GM12874 (cell line): ENCODE results near the gene NT5C3A.

Experiments used
- TF ChIP-seq, protein P1 (sequence below): IDR thresholded peaks from 2 replicates; pipeline ENCODE4 v1.5.1; 2011; ENCODE audit warnings: low read depth, mild to moderate bottlenecking, control low read depth, low read length, moderate library complexity; ENCODE audit not compliant: insufficient read depth

The NT5C3A gene

GRCh38 chr7:33070831-33071230, 8.3 kb upstream of the NT5C3A start:
- TF ChIP-seq, protein P1, sequence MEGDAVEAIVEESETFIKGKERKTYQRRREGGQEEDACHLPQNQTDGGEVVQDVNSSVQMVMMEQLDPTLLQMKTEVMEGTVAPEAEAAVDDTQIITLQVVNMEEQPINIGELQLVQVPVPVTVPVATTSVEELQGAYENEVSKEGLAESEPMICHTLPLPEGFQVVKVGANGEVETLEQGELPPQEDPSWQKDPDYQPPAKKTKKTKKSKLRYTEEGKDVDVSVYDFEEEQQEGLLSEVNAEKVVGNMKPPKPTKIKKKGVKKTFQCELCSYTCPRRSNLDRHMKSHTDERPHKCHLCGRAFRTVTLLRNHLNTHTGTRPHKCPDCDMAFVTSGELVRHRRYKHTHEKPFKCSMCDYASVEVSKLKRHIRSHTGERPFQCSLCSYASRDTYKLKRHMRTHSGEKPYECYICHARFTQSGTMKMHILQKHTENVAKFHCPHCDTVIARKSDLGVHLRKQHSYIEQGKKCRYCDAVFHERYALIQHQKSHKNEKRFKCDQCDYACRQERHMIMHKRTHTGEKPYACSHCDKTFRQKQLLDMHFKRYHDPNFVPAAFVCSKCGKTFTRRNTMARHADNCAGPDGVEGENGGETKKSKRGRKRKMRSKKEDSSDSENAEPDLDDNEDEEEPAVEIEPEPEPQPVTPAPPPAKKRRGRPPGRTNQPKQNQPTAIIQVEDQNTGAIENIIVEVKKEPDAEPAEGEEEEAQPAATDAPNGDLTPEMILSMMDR, result no peak

DNA sequence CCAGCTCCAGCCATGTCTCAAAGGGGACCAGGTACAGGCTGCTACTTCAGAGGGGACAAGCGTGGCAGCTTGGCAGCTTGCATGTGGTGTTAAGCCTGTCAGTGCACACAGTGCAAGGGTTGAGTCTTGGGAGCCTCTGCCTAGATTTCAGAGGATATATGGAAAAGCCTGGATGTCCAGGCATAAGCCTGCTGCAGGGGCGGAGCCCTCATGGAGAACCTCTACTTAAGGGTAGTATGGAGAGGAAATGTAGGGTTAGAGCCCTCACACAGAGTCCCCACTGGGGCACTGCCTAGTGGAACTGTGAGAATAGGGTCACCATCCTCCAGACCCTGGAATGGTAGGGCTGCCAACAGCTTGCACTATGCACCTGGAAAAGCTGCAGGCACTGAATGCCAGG, 7.7 kb upstream of the NT5C3A start:
- TF ChIP-seq, protein P1, result no peak

DNA sequence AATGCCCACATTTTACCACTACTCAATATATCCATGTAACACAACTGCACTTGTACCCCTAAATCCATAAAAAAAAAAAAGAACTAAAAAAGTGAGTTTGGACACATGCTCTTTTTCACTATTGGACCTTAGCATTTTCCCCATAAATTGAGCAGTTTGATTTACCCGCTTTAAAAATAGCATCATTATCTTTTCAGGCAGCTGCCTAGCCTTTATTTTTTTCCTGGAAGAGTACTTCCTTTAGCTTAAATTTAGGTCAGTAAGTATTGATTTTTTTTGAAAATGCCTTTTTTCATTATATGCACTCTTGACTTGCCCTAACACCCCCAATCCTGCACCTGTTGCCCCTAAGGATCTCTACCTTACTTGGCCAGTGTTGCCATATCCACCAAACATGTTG, 5.3 kb upstream of the NT5C3A start:
- TF ChIP-seq, protein P1, result no peak

DNA sequence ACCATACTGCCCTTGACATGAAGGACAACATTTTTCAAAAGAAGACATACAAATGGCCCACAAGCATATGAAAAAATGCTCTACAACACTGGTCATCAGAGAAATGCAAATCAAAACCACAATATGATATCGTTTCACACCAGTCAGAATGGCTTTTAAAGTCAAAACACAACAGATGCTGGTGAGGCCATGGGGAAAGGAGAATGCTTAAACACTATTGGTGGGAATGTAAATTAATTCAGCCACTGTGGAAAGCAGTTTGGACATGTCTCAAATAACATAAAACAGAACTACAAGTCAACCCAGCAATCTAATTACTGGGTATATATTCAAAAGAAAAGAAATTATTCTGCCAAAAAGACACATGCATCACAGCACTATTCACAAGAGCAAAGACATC, 4.2 kb upstream of the NT5C3A start:
- TF ChIP-seq, protein P1, result no peak

- TF ChIP-seq, protein P1, result no peak
These were observed 3.4 kb upstream of the NT5C3A start for GRCh38 chr7:33065981-33066380.

DNA sequence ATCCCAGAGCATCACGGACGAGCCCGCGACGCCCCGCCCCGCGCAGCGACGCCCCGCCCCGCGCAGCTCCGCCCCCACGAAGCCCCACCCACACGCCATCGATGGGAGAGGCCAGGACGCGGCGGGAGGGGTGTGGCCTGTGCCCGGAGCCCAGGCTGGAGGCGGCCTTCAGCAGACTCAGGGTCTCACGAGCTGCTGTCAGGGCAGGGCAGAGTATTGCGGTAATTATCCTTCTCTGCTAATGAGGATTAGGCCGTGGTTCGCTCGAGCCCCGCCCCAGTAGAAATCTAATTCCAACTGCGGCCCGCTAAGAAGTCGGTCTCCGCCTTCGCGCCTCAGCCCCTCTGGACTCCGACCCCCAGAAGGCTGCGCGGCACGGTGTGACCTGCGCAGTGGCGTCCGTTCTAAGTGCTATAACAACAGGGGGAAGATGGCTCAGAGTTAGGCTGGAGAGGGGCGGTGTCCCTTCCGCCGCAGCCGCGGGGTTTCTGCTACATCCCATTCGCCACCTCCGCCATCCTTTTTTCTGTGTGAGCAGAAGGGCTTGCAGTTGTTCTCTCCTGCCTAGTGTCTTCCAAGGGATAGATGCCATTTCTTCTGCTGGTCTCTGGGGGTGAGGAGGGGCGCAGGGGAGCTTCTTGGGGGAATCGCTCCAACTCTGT, 337 bp upstream of the NT5C3A start:
- TF ChIP-seq, protein P1, result no peak

DNA sequence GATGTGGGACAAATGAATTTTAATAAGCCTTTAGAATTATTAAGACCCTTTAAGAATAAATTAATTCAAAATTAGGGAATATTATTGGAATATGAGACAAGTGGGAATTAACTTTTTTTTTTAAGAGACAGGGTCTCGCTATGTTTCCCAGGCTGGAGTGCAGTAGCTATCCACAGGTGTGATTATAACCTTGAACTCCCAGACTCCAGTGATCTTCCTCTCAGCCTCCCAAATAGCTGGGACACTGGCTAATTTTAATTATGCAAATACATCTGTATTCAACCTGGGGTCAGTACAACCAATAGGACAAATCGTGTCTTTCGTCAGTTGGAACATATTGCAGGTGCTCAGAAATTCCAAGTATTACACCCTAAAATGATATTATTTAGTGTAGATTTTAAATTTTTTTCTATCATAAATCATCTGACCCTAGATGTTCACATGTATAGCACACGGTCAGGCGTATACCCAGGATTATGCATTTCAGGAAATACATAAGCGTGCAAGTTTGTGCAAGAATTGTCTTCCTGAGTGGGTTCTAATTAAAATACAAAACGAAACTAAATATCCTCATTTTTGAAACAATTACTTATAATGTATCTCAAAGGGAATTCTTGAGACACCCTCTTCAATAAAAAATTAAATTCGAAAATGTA, 1.2 kb downstream of the NT5C3A start:
- TF ChIP-seq, protein P1, result no peak
